COLO668 (cell line): Measurements from ENCODE around the gene TTYH3.
A peak's percentile ranks its signal among the peaks of the same experiment; 100 is the strongest.

Experiments
- DNase-seq: peaks from one replicate; lab custom pipeline; 2025; ENCODE audit not compliant: unreplicated experiment; lab: John Stamatoyannopoulos, UW

The TTYH3 gene

DNA sequence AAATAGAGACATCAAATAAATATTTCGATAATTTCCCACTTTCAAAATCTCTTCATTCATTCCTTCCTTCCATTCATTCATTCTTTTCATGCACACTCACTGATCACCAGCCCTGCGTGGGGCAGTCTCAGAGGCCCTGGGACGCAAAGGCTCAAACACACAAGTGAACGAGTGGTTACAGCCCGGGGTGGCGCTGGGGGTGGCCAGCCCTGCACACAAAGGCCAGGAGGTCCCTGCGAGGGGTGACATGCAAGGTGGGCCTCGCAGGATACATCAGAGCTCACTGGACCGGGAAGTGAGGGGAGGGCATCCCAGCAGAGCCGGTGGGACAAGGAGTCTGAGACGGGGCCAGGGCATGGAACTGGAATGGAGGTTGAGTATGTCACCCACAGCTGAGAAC, 29.9 kb upstream of the TTYH3 start:
- no peak for DNase-seq

DNA sequence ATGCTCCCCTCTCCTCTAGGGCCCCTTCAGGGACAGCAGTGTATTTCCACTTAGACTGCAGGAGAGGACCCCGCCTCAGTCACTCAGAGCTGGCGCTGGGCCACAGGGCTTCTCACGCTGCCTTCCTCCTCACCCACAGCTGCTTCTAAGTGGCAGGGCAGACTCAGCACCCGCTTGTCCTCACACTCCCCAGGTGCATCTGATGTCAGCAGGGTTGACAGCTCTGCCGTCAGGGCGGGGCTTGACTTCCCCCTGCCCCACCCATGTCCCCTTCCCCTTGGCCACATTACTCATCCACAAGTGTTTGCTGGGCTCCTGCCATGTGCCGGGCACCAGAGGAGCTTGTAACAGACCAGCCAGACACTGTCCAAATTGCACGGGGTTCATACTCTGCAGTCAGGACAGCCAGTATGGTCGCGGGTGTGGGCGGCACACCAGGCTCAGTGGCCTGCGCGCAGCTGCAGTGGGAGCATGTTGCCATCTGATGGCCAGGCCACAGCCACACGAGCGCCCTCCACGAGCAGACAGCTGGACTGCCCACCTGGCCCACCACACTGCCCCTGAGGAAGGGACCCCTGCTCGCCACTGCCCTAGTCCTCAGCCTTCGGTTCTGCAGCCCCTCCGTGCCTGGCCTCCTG, 29.3 kb upstream of the TTYH3 start:
- no peak for DNase-seq

- no peak for DNase-seq
Observed at GRCh38 chr7:2603044-2603965, 28.5 kb upstream of the TTYH3 start.

- DNase-seq, result no peak
Observed at GRCh38 chr7:2604608-2605174, 27.1 kb upstream of the TTYH3 start.

- no peak for DNase-seq
Observed at GRCh38 chr7:2605608-2606538, 25.9 kb upstream of the TTYH3 start.

GRCh38 chr7:2606539-2606936, 25.2 kb upstream of the TTYH3 start:
- DNase-seq, result no peak

DNA sequence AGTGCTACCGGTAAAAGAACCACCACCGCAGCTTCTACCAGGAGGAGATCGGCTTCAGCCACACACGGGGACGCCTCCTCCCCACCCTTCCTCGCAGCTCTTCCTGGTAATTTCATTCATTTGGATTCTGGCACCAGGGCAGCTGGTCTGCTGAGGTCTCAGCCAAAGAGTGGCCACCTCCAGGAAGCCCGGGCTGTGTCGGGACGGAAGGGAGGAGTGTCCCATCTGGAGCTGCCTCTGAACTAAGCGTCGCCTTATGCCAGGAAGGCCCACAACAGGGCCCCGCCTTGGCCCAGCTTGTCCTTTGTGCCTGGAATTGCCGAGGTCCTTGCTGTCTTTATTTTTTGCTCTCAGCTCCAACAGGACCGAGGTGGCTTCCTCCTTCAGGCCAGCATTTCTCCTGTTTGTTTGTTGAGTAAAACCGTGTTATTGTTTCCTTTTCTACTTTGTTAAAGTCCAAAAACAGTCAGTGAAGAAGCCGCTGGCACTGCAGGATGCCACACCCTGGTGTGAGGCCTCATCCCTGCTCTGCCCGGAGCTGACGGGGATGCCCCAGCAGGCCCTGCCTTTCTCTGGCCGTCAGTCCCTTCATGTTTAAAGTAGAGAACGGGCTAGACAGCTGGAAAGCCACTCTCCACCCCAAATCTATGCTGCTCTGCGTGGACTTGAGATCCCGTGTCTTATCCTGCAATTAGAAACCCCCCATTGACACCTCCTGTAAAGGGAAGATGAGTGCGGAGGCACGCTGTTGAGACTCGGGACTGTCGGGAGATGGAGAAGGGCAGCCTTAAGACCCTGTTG, 24.5 kb upstream of the TTYH3 start:
- no peak for DNase-seq

GRCh38 chr7:2607923-2608904, 23.6 kb upstream of the TTYH3 start:
- no peak for DNase-seq

DNA sequence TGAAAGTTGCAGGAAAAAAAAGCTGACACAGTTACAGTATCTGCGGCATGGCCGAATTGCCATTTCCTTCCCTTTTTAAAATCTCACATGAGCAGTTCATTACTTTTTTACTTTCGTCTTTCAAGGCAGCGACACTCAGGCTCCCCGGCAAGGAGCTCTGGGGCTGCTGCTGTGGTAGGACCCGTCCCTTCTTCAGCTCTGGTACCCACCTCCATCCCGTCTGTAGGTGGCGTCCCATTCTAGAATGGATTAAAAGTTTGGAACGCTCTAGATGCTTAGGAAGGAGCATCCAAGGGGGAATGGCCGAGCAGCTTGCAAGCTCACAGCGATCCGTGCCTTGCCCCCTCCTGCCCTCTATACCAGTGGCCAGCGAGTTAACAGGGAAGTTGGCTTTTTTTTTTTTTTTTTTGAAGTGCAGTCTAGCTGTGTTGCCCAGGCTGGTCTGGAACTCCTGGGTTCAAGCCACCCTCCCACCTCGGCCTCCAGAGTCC, 22.8 kb upstream of the TTYH3 start:
- no peak for DNase-seq

DNA sequence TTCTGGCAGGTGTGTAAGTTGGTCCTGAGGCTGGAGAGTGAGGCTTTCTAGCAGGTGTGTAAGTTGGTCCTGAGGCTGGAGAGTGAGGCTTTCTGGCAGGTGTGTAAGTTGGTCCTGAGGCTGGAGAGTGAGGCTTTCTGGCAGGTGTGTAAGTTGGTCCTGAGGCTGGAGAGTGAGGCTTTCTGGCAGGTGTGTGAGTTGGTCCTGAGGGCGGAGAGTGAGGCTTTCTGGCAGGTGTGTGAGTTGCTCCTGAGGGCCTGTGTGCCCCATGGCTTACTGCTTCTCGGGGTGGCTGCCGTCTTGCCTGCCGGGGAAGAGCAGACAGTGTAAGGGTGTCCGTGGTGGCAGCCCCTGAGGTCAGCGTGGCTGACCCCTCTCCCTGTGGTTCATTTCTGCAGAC, 22.1 kb upstream of the TTYH3 start:
- peak; percentile 28 for DNase-seq

GRCh38 chr7:2610466-2610865, 21.3 kb upstream of the TTYH3 start:
- no peak for DNase-seq

DNA sequence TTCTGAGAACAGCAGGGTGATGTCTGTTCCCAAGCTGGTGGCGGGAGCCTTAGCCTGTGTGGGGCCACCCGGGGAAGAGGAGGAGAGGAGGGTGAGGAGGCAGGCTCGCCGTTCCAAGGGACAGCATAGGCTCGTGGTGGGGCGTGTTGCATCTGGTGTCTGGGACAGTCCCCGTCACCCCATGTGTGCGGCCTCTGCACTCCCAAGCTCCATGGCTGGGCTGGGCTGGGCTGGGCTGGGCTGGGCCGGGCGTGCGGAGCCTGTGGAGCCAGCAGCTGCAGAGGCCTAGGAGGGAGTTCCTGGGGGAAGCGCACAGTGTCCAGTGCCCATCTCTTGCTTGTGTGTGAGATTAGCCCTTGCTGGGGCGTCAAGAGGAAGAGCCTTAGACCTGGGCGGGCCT, 20.9 kb upstream of the TTYH3 start:
- DNase-seq, result no peak

GRCh38 chr7:2611401-2611800, 20.4 kb upstream of the TTYH3 start:
- DNase-seq, result no peak

- DNase-seq, result no peak
Observed at GRCh38 chr7:2611922-2612321, 19.9 kb upstream of the TTYH3 start.

- DNase-seq, result peak; percentile 47
Observed at GRCh38 chr7:2612445-2613097, 19.2 kb upstream of the TTYH3 start.

GRCh38 chr7:2613098-2613930, 18.5 kb upstream of the TTYH3 start:
- DNase-seq, result peak; percentile 79

DNA sequence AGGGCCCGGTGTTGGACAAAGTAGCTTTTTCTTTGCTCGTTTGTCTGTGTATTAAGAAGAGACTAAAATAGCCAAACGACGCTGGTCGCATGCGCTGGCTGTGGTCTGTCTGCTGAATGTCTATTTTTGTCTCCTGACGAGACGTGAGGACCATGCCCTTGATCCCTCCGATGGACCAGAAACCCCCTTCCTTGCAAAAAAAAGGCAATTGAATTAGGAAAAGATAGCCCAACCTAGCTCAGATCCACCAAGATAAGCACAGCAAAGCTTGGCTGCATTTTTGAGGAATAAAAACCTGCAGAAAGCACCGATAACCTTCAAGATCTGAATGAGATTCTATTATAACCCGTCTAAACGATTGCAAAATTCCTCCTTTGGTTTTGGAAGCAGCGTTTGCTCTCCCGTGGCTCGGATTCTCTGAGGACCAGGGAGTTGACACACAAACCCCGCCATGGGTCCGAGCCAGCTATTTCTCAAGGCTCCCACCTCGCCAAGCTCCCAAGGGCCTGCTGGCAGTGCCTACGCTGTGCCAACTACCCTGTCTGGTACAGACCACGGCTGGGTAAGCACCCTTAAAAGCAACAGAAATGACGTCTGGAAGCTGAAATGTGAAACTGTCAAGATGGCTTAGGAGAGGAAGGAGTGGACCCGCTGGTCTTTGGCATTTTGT, 17.7 kb upstream of the TTYH3 start:
- no peak for DNase-seq
